8988T (cell line): ENCODE measurements around the gene MIEF1.
A peak's percentile ranks its signal among the peaks of the same experiment; 100 is the strongest.
"Not testable (repeated sequence)": the region's sequence is repeated elsewhere in the genome, so short reads cannot be mapped to it uniquely, and the experiment has no call there.

Experiments
- DNase-seq: peaks from one replicate; pipeline ENCODE4 v3.0.0; 2011

The MIEF1 gene

DNA sequence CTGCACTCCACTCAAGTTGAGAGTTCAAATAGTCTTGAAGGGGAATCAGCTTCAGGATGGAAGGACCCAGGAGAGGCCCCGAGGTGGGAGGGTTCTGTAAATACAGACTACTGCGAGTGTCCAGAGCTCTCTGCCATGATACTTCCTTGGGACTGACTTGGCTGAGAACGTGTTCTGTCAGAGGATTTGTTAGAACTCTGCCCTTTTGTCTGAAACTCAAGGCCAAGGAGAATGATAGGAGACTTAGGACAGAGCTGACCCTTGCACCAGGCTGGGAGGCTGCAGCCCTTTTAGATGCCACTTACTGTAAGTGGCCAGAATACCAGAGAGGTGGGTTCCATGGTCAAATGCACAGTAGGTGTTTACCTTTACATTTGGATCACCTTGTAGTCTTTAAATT is 15.4 kb downstream of the MIEF1 start:
- DNase-seq = no peak

DNA sequence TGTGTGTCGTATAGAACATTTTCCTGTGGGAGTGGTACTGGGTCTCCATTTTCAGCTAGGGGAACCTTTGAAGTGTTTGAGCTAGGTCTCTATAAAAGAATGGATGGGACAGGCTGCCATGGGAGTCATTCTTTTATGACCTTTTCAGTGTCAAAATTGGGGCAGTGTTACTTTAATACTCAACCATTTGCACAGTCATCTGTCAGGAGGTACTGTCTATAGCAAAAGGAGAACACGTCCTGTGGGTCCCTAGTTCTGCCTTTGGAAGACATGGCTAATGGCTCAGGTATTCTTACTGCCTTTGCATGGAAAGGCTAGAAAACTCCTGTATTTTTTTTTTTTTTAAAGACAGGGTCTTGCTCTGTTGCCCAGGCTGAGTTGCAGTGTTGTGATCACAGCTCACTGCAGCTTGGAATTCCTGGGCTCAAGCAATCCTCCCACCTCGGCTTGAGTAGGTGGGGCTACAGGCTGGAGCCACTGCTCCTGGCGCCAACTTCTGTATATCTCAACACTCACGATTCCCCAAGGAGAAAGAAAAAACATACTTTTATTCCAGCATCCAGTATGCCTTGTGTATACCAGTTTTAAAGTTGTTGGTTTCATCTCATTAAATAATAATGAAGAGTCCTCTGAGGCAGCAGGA is 16.2 kb downstream of the MIEF1 start:
- no peak for DNase-seq

DNA sequence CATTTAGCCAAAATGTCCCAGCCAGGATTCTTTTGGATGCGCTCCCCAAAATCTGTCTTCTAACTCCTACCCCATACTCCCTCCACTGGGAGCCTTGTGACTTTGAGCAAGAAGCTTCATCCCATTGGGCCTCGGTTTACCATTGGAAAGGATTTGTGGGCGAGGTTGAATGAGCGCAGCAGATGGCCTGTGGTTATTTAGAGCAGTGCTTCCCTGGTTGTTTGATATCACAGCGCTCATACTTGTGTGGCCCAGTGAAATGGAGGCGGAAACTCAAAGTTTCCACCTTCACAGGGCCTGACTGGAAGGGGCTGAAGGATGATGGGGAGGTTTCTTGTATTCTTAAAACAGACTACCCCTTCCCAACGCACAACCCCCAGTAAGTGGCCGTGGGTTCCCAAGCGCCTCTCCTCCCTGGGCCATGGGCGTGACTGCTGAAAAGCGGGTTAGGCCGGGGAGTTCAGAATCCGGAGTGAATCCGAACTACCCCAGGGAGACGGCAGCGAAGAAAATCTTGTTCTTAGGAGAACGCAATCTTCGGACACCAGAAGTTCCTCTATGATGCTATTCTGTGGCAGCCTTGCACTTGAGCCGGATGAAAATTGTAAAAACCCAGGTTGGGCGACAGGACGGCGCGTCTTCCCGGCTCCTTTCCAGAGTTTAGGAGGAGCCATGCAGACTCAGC is 17.0 kb downstream of the MIEF1 start:
- no peak for DNase-seq

DNA sequence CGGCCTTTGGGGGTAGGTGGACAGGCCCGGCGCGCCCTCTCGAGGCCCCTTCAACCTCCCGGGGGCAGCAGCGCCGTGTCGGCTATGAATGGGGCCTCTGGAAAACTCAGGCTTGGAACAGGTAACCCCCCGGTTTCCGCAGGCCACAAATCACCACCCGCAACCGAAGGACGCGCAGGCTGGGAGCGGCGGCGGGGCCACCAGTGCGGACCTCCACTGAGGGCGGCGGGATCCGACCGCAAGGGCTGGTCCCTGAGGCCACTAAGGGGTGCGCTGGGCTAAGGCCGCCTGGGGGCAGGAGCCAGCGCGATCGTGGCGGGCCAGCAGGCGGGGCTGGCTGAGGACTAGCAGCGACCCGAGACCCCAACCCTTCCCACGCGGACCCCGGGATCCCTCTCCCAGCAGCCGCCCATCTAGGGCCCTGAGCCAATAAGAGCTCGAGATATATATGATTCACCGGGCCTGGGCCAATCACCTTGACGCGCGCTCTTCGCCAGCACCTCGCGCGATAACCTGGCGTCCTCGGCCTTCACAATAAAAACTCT is 17.7 kb downstream of the MIEF1 start:
- DNase-seq = peak; percentile 93

DNA sequence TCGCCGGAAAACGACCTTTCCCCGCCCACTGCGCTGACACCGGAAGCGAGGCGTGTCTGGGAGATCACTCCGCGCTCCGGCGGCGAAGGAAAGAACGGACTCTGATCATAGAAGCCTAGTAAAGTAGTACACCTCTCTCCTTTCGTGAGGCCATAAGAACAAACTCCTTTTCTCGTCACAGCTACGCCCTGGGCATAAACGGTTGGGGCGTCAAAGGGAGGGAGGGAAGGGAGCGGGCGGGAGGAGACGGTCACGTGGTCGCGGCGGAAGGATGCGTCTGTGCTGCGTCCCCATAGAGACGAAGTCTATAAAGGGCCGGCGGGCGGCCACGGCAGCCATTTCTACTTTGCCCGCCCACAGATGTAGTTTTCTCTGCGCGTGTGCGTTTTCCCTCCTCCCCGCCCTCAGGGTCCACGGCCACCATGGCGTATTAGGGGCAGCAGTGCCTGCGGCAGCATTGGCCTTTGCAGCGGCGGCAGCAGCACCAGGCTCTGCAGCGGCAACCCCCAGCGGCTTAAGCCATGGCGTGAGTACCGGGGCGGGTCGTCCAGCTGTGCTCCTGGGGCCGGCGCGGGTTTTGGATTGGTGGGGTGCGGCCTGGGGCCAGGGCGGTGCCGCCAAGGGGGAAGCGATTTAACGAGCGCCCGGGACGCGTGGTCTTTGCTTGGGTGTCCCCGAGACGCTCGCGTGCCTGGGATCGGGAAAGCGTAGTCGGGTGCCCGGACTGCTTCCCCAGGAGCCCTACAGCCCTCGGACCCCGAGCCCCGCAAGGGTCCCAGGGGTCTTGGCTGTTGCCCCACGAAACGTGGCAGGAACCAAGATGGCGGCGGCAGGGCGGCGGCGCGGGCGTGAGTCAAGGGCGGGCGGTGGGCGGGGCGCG is 18.4 kb downstream of the MIEF1 start, which contains the start of gene ATF4:
Gene ATF4 (plus strand): TSS at position 337 of the 880 bp plus-strand sequence. CDS start 884 bp downstream, outside the sequence.
- DNase-seq = no peak

DNA sequence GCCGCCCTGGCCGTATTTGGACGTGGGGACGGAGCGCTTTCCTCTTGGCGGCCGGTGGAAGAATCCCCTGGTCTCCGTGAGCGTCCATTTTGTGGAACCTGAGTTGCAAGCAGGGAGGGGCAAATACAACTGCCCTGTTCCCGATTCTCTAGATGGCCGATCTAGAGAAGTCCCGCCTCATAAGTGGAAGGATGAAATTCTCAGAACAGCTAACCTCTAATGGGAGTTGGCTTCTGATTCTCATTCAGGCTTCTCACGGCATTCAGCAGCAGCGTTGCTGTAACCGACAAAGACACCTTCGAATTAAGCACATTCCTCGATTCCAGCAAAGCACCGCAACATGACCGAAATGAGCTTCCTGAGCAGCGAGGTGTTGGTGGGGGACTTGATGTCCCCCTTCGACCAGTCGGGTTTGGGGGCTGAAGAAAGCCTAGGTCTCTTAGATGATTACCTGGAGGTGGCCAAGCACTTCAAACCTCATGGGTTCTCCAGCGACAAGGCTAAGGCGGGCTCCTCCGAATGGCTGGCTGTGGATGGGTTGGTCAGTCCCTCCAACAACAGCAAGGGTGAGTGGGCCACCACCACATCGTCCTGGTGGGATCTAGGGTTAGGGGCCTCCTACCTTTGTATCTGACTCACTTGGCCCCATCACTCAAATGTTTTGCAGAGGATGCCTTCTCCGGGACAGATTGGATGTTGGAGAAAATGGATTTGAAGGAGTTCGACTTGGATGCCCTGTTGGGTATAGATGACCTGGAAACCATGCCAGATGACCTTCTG is 19.2 kb downstream of the MIEF1 start:
- DNase-seq = not testable (repeated sequence)

DNA sequence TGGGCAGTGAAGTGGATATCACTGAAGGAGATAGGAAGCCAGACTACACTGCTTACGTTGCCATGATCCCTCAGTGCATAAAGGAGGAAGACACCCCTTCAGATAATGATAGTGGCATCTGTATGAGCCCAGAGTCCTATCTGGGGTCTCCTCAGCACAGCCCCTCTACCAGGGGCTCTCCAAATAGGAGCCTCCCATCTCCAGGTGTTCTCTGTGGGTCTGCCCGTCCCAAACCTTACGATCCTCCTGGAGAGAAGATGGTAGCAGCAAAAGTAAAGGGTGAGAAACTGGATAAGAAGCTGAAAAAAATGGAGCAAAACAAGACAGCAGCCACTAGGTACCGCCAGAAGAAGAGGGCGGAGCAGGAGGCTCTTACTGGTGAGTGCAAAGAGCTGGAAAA is 20.0 kb downstream of the MIEF1 start:
- not testable (repeated sequence) for DNase-seq

DNA sequence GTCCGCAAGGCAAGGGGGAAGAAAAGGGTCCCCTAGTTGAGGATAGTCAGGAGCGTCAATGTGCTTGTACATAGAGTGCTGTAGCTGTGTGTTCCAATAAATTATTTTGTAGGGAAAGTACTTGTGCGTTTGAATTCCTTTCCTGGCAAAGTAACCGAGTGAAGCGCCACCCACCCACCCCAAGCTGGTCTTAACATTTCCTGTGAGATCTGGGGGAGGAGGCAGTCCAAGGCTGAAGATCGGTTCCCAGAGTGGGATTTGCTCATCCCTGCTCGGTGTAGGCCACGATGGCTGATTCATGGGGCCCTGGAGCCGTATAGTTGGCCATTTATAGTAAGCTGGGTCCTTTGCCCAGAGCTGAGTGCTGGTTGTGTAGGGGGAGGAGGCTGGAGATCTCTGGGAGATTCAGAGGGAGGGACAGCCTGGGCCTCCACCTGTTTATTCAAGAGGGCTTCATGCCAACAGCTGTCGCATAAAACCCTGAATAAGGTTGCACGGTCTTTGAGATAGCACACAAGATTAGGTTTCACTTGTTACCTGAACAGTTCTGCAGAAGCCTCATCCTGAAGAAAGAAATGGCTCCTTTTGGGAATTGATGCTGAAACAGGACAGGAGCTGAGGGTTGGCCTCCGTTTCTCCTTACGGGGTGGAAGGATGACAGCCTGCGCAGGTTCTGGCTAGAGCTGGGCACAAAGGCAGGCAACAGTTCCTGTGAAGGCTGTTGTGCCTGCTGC is 20.6 kb downstream of the MIEF1 start:
- no peak for DNase-seq

DNA sequence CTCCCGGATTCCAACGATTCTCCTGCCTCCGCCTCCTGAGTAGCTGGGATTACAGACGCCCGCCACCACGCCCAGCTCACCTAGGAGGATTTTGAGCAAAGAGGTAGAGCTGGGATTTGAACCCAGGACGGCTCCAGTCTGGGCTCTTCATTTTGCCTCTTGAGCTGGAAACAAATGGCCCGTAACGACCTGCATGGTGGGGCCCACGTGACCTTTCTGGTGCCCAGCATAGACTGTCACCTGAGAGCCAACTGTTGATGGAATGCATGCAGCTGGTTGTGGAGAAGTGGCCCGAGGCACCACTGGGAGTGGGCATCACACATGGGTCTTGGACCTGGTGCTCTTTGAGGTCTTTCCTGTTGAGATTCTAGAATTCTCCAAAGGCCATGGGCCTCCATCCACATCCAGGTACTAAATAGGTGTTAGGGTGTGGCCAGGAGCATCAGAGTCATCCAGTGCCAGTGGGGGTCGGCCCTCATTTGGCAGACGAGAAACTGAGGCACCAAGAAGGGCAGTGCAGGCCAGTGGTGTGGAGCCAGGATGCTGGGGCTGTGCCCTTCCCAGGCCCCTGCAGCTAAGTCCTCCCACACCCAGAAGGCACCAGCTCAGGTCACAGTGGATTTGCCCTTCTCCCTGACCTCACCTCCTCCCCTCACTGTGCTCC is 22.1 kb downstream of the MIEF1 start:
- no peak for DNase-seq

DNA sequence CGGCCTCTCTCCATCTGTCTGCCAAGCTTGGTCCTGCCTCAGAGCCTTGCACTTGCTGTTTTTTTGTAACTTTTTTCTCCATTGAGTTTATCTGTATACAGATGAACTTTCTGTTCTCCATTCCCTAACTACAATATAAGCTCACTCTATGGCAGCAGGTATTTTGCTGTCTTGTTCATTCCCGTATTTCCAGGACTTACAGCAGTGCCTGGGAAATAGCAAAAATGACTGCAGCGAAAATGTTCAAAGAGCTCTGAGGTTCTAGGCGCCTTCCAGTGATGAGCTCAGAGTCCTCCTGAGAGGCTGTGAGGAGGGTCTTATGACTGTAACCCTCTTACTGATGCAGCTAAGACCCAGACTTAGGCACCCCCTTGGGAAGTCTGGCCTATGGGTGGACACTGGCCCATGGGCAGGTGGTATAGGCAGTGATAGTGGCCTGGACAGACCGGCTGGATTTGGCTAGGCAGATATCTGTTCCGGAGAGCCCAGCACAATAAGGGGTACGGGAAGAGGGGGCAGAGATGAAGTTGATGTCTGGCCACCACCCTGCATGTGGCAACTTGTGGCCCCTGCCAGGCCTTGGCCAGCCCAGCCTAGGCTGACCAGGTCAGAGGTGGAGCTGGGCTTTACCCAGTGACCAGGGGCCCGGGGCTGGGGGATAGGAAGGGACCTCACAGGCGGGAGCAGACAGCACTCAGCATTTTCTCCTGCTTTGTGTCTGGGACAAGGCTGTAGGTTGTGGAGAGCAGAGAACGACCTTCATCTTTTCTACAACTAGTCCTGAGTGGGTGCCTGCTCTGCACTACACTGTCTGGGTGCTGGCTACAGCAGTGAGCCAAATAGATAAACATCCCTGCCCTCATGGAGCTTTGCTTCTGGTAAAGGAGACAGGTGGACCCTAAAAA is 22.9 kb downstream of the MIEF1 start:
- DNase-seq = no peak

DNA sequence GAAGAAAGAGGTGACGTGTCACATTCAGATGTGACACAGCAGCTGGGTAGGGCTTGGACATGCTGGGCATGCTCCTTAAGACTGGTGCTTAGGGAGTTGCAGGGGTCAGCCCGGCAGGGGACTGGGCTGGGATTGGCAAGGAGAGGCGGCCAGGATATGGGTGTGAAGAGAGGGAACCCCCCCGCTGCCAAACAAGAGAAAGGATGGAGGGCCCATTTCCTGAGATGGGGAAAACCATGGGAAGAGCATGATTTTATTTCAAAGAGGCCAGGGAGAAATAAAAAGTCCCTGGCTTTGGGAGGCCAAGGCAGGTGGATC is 23.5 kb downstream of the MIEF1 start:
- no peak for DNase-seq

DNA sequence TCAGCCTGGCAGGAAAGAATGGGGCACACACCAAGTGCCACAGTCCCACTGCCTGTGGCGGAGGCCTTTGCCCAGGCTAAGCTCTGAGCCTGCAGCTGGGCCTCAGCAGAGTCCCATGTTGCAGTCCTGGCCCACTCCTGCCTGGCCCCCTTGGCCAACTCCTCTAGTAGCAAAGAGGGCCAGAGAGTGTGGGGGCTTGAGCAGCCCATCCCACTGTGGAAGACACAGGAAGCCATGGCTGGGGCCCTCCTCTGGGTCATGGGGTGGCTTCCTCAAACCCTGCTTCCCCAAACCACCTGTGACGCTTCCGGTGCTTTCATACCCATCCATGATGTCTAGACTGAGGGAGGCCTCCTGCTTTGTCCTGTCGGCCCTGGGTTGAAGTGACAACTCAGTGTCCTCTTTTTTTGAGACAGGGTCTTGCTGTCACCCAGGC is 24.7 kb downstream of the MIEF1 start:
- no peak for DNase-seq

DNA sequence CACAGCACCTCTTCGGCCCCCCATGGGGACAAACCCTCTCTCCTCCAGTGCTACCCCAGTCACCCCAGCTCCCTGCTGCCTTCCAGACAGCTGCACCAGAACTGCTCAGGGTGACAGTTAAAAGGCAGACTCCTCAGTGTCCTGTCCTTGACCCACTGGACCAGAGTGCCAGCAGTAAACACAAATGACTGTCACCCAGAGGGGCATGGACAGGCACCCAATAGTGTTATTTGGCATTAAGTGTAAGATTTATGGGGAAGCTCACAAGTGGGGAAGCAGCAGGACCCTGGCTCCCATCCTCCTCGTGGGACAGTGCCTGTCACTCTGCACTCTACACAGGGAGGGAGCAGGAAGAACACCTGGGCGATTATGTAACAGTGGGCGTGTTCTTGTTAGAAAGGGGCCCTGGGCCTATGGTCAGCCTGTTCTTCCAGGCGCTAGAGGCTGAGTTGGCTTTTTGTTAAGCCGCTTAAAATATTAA is 25.4 kb downstream of the MIEF1 start:
- no peak for DNase-seq

DNA sequence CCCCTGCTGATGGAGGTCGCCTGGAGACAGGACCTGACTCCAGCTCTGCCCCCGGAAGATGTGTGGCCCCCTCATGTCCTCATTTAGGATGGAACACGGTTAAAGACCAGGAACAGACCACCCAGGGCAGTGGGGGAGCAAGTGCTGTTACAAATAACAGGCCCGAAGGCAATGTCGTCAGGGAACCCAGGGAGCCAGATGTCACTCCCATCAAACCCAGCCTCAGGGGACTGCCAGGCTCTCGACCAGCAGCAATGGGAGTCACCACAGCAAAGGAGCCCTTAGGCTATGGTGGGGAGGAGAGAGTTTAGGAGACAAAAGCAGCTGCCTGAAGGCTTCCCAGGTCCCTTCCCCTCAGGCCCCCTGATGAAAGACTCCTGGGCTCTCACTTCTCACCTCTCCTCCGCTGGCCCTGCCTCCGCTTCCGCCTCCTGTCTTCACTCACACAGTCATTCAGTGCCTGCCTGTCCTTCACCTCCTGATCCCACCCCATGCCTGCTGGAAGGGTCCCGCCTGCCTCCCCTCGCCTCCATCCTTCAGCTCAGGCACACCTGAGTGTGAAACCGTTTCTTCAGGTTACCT is 26.1 kb downstream of the MIEF1 start:
- no peak for DNase-seq

DNA sequence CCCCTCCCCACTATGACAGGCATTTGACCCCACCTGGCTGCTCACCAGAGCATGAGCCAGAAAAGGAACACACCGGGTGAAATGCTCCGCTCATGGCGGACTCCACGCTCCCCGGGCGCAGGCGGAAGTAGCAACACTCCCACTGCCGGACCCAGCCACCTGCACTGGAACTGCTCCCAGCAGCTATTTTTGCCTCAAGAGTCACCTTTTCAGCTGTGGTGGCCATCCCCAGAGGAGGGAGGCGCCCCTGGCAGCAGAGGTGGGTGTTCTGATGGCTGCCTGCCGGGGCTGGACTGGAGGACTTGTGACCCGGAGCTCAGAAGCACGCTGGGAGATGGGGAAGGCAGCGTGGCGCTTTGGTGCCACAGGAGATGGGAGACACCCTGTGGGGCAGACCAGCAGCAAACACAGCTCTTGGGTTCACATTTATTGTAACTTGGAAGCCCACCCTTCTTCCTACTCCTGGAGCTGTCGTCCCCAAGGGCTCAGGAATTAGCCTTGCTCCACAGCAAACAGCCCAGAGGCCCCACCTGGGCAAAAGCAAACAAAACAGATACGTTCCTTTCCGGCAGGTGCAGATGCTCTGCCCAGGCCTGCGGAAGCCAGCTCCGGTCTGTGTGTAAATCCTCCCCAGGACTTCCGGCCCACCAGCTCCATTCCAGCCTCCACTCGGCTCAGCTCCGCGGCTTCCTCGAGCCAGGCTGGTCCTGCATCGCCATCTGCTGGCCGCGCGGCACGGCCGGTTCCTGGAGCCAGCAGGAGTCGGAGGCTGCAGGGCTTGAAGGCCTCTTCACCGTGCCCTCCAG is 26.8 kb downstream of the MIEF1 start:
- peak; percentile 71 for DNase-seq

DNA sequence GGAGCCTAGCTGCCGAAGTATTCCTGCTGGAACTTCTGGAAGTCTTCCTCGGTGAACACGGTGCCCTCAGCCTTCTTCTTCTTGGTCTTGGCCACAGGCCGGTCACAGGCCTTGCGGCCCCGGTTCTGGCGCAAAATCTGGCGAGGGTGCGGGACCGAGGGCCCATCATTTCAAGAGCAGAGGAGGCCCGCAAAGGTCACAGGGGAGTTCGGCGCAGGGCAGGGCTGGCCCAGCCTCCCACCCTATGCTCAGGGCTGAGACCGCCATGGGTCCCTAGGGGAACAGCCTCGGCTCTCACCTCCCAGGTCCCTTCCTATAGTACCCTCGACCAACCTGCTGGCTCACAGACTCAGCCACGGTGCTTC is 27.4 kb downstream of the MIEF1 start:
- no peak for DNase-seq

DNA sequence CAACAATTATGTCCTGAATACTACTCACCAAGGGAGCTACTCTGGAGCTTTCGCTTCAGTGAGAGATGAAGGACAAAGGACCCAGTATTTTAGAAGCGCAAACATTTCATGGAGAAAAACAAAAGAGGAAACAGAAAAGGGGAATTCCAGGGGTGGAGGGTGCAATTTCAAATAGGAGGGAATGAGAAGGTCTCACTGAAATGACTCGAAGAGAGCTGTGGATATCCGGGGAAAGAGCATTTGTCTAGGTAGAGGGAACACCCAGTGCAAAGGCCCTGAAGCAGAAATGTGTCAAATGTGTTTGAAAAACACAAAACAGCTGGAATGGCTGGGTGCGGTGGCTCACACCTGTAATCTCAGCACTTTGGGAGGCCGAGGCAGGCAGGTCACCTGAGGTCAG is 28.0 kb downstream of the MIEF1 start:
- DNase-seq = no peak

DNA sequence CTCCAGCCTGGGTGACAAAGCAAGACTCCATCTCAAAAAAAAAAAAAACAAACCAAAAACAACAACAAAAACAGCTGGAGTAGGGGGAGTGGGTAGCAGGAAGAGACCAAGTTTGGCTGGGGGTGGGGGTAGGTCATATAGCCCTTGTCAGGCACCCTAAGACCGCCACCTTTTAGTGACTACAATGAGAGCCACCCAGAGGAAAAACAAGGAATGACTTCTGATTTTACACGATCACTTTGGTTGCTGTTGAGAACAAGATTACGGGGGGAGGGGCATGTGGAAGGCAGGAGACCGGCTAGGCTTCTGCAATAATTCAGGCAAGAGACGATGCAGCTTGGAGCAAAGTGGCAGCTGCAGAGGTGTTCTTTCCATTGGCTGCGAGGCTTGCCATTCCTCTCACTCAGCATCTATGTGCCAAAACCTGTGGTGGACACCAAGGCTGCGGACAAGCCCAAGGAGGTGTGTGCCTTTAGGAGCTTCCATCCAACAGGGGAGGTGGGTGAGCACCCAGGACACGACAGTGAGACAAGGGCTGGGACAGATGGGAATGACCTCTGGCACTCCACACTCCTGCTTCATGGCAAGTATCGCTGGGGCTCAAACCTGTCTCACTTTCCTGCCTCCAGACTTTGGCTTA is 28.7 kb downstream of the MIEF1 start:
- no peak for DNase-seq
